GM23338 (cell line): Measurements from ENCODE around the gene JAZF1. TPM values are rescaled to one million over a fixed set of nuclear protein-coding genes. Genes with fewer than 3 reads are reported as not detected.

Experiments used
- ATAC-seq: fragments of 200-7000 bp; cut with Tn5 transposase; 3 replicates; pipeline ENCODE4 v1.9.1; 2020
- DNase-seq: peaks from one replicate; pipeline ENCODE4 v3.0.0-alpha.2; 2015; ENCODE audit warnings: low spot score
- H2AFZ ChIP-seq: fragments of 200-600 bp; sonication (generic); 2 replicates; pipeline ENCODE4 v1.8.0; 2016; ENCODE audit warnings: antibody characterized with exemption, mild to moderate bottlenecking, moderate library complexity
- H3F3A ChIP-seq: fragments of 200-600 bp; sonication (generic); replicated peaks from 2 replicates; pipeline ENCODE4 v1.8.0; 2017; ENCODE audit warnings: antibody characterized with exemption, mixed run types, low read depth
- H3K27ac ChIP-seq: fragments of 200-600 bp; sonication (generic); 2 replicates; pipeline ENCODE4 v1.6.1; 2016; ENCODE audit warnings: low read depth
- H3K27me3 ChIP-seq: fragments of 200-600 bp; sonication (generic); 2 replicates; pipeline ENCODE4 v1.8.0; 2016; ENCODE audit warnings: mild to moderate bottlenecking, mixed run types, moderate library complexity; ENCODE audit not compliant: insufficient read depth
- H3K36me3 ChIP-seq: fragments of 200-600 bp; sonication (generic); 2 replicates; pipeline ENCODE4 v1.8.0; 2016; ENCODE audit warnings: mild to moderate bottlenecking; ENCODE audit not compliant: insufficient read depth
- H3K4me1 ChIP-seq: fragments of 200-600 bp; sonication (generic); 2 replicates; pipeline ENCODE4 v1.8.0; 2016; ENCODE audit warnings: mild to moderate bottlenecking, moderate library complexity; ENCODE audit not compliant: insufficient read depth
- H3K4me2 ChIP-seq: fragments of 200-600 bp; sonication (generic); 2 replicates; pipeline ENCODE4 v1.7.1; 2017; ENCODE audit warnings: mixed run types
- H3K4me3 ChIP-seq: fragments of 200-600 bp; sonication (generic); 2 replicates; pipeline ENCODE4 v1.6.1; 2016; ENCODE audit warnings: mixed run types
- H3K79me2 ChIP-seq: fragments of 200-600 bp; sonication (generic); replicated peaks from 2 replicates; pipeline ENCODE4 v1.8.0; 2017; ENCODE audit warnings: mild to moderate bottlenecking; ENCODE audit not compliant: insufficient read depth
- H3K9me2 ChIP-seq: fragments of 200-600 bp; sonication (generic); 2 replicates; pipeline ENCODE4 v1.8.0; 2017; ENCODE audit not compliant: insufficient read depth
- H4K20me1 ChIP-seq: fragments of 200-600 bp; sonication (generic); replicated peaks from 2 replicates; pipeline ENCODE4 v1.8.0; 2017; ENCODE audit warnings: mild to moderate bottlenecking; ENCODE audit not compliant: insufficient read depth
- H3K27ac Mint-ChIP-seq: 2 replicates; pipeline ENCODE4 v1.8.0; 2020; ENCODE audit warnings: inconsistent platforms, mild to moderate bottlenecking, moderate library complexity, mixed read lengths
- H3K27me3 Mint-ChIP-seq: 3 replicates; pipeline ENCODE4 v1.8.0; 2022; ENCODE audit warnings: low read depth, mild to moderate bottlenecking, moderate library complexity, mixed read lengths, inconsistent platforms; ENCODE audit not compliant: insufficient read depth, poor library complexity
- H3K36me3 Mint-ChIP-seq: 3 replicates; pipeline ENCODE4 v1.8.0; 2021; ENCODE audit warnings: low read depth, mild to moderate bottlenecking, inconsistent platforms, moderate library complexity, mixed read lengths
- H3K4me1 Mint-ChIP-seq: 3 replicates; pipeline ENCODE4 v1.8.0; 2020; ENCODE audit warnings: mild to moderate bottlenecking, inconsistent platforms, mixed read lengths
- H3K4me3 Mint-ChIP-seq: 3 replicates; pipeline ENCODE4 v1.8.0; 2021; ENCODE audit warnings: moderate library complexity, mild to moderate bottlenecking, inconsistent platforms, mixed read lengths
- H3K9me3 Mint-ChIP-seq: 3 replicates; pipeline ENCODE4 v1.8.0; 2020; ENCODE audit warnings: moderate library complexity, mild to moderate bottlenecking, inconsistent platforms, mixed read lengths
- CTCF ChIP-seq, 2 experiments: fragments of 200-600 bp in 1 of 2; sonication (generic) in 1 of 2; conservative IDR thresholded peaks; 2 replicates each; pipeline versions ENCODE4 v1.5.1 to v1.6.1; 2016 to 2017; ENCODE audit warnings: antibody characterized with exemption in 2 of 2, low read depth in 2 of 2, mild to moderate bottlenecking in 2 of 2, moderate library complexity in 1 of 2
- ETS1 ChIP-seq: IDR thresholded peaks from 2 replicates; pipeline ENCODE4 v1.6.1; 2016; ENCODE audit warnings: antibody characterized with exemption
- EZH2 ChIP-seq: fragments of 200-600 bp; sonication (generic); IDR thresholded peaks from one replicate; pipeline ENCODE4 v1.8.0; 2017; ENCODE audit warnings: antibody characterized with exemption, mild to moderate bottlenecking, low read depth; ENCODE audit not compliant: unreplicated experiment
- EZH2phosphoT487 ChIP-seq: fragments of 200-600 bp; sonication (generic); IDR thresholded peaks from one replicate; pipeline ENCODE4 v1.8.1; 2018; ENCODE audit warnings: antibody characterized with exemption; ENCODE audit not compliant: unreplicated experiment
- JUNB ChIP-seq: IDR thresholded peaks from one replicate; pipeline ENCODE4 v1.6.1; 2016; ENCODE audit warnings: antibody characterized with exemption; ENCODE audit not compliant: unreplicated experiment
- NANOG ChIP-seq: IDR thresholded peaks from 2 replicates; pipeline ENCODE4 v1.6.1; 2016; ENCODE audit warnings: antibody characterized with exemption, borderline replicate concordance
- POLR2AphosphoS5 ChIP-seq: IDR thresholded peaks from 2 replicates; pipeline ENCODE4 v1.6.1; 2016; ENCODE audit warnings: antibody characterized with exemption, low read depth
- STAT1 ChIP-seq: IDR thresholded peaks from one replicate; pipeline ENCODE4 v1.6.1; 2016; ENCODE audit warnings: antibody characterized with exemption; ENCODE audit not compliant: unreplicated experiment
- ZNF114 ChIP-seq: fragments of 250-450 bp; sonication (Bioruptor Pico); IDR thresholded peaks from 2 replicates; pipeline ENCODE4 v1.5.0; 2020; ENCODE audit warnings: mild to moderate bottlenecking, moderate library complexity
- ZNF331 ChIP-seq: fragments of 250-450 bp; sonication (Bioruptor Pico); IDR thresholded peaks from 2 replicates; pipeline ENCODE4 v1.5.0; 2020; ENCODE audit warnings: low read depth, mild to moderate bottlenecking, moderate library complexity
- ZNF462 ChIP-seq: fragments of 250-450 bp; sonication (Bioruptor Pico); IDR thresholded peaks from 2 replicates; pipeline ENCODE4 v1.5.0; 2020; ENCODE audit warnings: mild to moderate bottlenecking, moderate library complexity
- polyA plus RNA-seq: library from polyadenylated mRNA; unstranded; fragments of >200 nt; fragmentation: Nextera tagmentation; extraction: Ambion mirVana; gene quantifications from 2 replicates; pipeline ENCODE4 v1.2.1, GENCODE V29; 2016
- total RNA-seq: library from RNA; depleted of rRNA; stranded (reverse); fragments of >200 nt; shearing (Covaris generic); gene quantifications from 2 replicates; pipeline ENCODE4 v1.2.3, GENCODE V29; 2014

Gene JAZF1
- total and polyA plus RNA-seq, 2 experiments from 2014 or later, result 12.2 to 22.2 TPM

- H3K4me2 ChIP-seq, result no peak overlapping the region
- Mint-ChIP-seq H3K36me3 (no peaks in the 10 kb centered on the region), H3K9me3 (no peaks in the 10 kb centered on the region), H3K27me3 (peaks cover 3% of the 10 kb centered on the region), H3K27ac (no peak overlapping the region; the same call in 1 of the 2 replicates), H3K4me1 (peaks cover 22% of the 10 kb centered on the region), H3K4me3 (no peak overlapping the region; the same call in 2 of the 3 replicates)
- peaks cover 24% of the 10 kb centered on the region for H3K4me1 ChIP-seq
- DNase-seq (no peak), ATAC-seq (no peak)
- H3F3A ChIP-seq, result 0 out of 2 replicates have a peak, but pooled peaks cover 5% of the 10 kb centered on the region
- H3K27me3 ChIP-seq, result no peaks in the 10 kb centered on the region
- peak overlapping the region; percentile 61; the same call in 1 of the 2 replicates for H2AFZ ChIP-seq
- no peaks in the 10 kb centered on the region for H3K79me2 ChIP-seq
- H4K20me1 ChIP-seq, result no peaks in the 10 kb centered on the region
- no peak overlapping the region for H3K4me3 ChIP-seq
- peaks cover 3% of the 10 kb centered on the region; the same call in 1 of the 2 replicates for H3K36me3 ChIP-seq
- no peak overlapping the region for H3K27ac ChIP-seq
- TF ChIP-seq EZH2, result no peak
- no peak for TF ChIP-seq ZNF331 (CRISPR knock-in tag)
- no peak for TF ChIP-seq JUNB
- TF ChIP-seq ETS1, result no peak
- TF ChIP-seq CTCF (conservative IDR thresholded peaks at IDR 0.05; ENCODE audit: low read depth in 2 of 2), result no peak
- TF ChIP-seq ZNF114 (CRISPR knock-in tag), result no peak
- H3K9me2 ChIP-seq, result no peaks in the 10 kb centered on the region
These were observed 15.5 kb upstream of the JAZF1 start for GRCh38 chr7:28195910-28196620.

GRCh38 chr7:28192786-28193585, 12.4 kb upstream of the JAZF1 start:
- 0 out of 2 replicates have a peak, but pooled peaks cover 5% of the 10 kb centered on the region for H3F3A ChIP-seq
- H3K36me3 Mint-ChIP-seq, result no peaks in the 10 kb centered on the region
- H3K4me2 ChIP-seq, result 0 out of 2 replicates have a peak overlapping the region, but pooled peaks have one; percentile 6
- no peaks in the 10 kb centered on the region for H4K20me1 ChIP-seq
- H3K4me3 Mint-ChIP-seq, result no peak overlapping the region
- ATAC-seq, result no peak
- no peak overlapping the region for H3K4me3 ChIP-seq
- peak overlapping the region; percentile 85 for H2AFZ ChIP-seq
- H3K79me2 ChIP-seq, result no peaks in the 10 kb centered on the region
- peaks cover 3% of the 10 kb centered on the region; the same call in 1 of the 2 replicates for H3K36me3 ChIP-seq
- peaks cover 37% of the 10 kb centered on the region for H3K4me1 Mint-ChIP-seq
- peak; percentile 13 for DNase-seq
- H3K4me1 ChIP-seq, result peaks cover 38% of the 10 kb centered on the region
- peak overlapping the region; percentile 43; the same call in 1 of the 2 replicates for H3K27ac Mint-ChIP-seq
- H3K9me3 Mint-ChIP-seq, result no peaks in the 10 kb centered on the region
- no peak overlapping the region; the same call in 1 of the 2 replicates for H3K27ac ChIP-seq
- H3K9me2 ChIP-seq, result 0 out of 2 replicates have a peak, but pooled peaks cover 8% of the 10 kb centered on the region
- H3K27me3 ChIP-seq, result 0 out of 2 replicates have a peak, but pooled peaks cover 2% of the 10 kb centered on the region
- H3K27me3 Mint-ChIP-seq, result no peaks in the 10 kb centered on the region
- TF ChIP-seq NANOG, result no peak
- no peak for TF ChIP-seq ZNF331 (CRISPR knock-in tag)
- TF ChIP-seq POLR2AphosphoS5, result no peak
- TF ChIP-seq ZNF462 (CRISPR knock-in tag), result no peak
- TF ChIP-seq EZH2phosphoT487, result no peak
- TF ChIP-seq STAT1, result no peak
